Type B pancreatic cell (in vitro differentiated cells): ENCODE data around the gene KCNH8. TPM values are rescaled to one million over a fixed set of nuclear protein-coding genes. Genes with fewer than 3 reads are reported as not detected.
"Not testable (repeated sequence)": the region's sequence is repeated elsewhere in the genome, so short reads cannot be mapped to it uniquely, and the experiment has no call there.

ENCODE experiments used
- DNase-seq: peaks from one replicate; pipeline ENCODE4 v3.0.0; 2021; ENCODE audit warnings: mixed read lengths; ENCODE audit not compliant: unreplicated experiment; ENCODE audit errors: extremely low spot score
- H3K27ac Mint-ChIP-seq: 2 replicates; pipeline ENCODE4 v1.8.0; 2021; ENCODE audit warnings: mild to moderate bottlenecking, mixed read lengths
- H3K27me3 Mint-ChIP-seq: 2 replicates; pipeline ENCODE4 v1.8.0; 2021; ENCODE audit warnings: mixed read lengths
- H3K36me3 Mint-ChIP-seq: 2 replicates; pipeline ENCODE4 v1.8.0; 2021; ENCODE audit warnings: mixed read lengths
- H3K4me1 Mint-ChIP-seq: one replicate; pipeline ENCODE4 v1.8.0; 2021; ENCODE audit warnings: mixed read lengths; ENCODE audit not compliant: unreplicated experiment
- H3K4me3 Mint-ChIP-seq: 2 replicates; pipeline ENCODE4 v1.8.0; 2021; ENCODE audit warnings: mild to moderate bottlenecking, mixed read lengths
- H3K9me3 Mint-ChIP-seq: 2 replicates; pipeline ENCODE4 v1.8.0; 2021; ENCODE audit warnings: mixed read lengths
- CTCF ChIP-seq: fragments of 200-600 bp; sonication (generic); conservative IDR thresholded peaks from 2 replicates; pipeline ENCODE4 v1.5.0; 2021; ENCODE audit warnings: antibody characterized with exemption, mild to moderate bottlenecking
- total RNA-seq: library from RNA; stranded (reverse); gene quantifications from 2 replicates; pipeline ENCODE4 v1.2.1, GENCODE V29; 2021; ENCODE audit warnings: low replicate concordance

KCNH8 gene
- total RNA-seq, 1 donor from 2014 or later = 1.2 TPM

- TF ChIP-seq CTCF = no peak
- DNase-seq = no peak
- Mint-ChIP-seq H3K4me3 (no peak overlapping the region), H3K27ac (no peak overlapping the region), H3K36me3 (peaks cover 3% of the 10 kb centered on the region), H3K27me3 (no peaks in the 10 kb centered on the region), H3K4me1 (no peaks in the 10 kb centered on the region), H3K9me3 (no peaks in the 10 kb centered on the region)
Observed at GRCh38 chr3:19232566-19232965, 84.3 kb downstream of the KCNH8 start.

- not testable (repeated sequence) for H3K27ac Mint-ChIP-seq, H3K4me1 Mint-ChIP-seq, DNase-seq, H3K36me3 Mint-ChIP-seq, H3K9me3 Mint-ChIP-seq, H3K27me3 Mint-ChIP-seq, H3K4me3 Mint-ChIP-seq
Observed at GRCh38 chr3:19233882-19234784, 85.8 kb downstream of the KCNH8 start.

DNA sequence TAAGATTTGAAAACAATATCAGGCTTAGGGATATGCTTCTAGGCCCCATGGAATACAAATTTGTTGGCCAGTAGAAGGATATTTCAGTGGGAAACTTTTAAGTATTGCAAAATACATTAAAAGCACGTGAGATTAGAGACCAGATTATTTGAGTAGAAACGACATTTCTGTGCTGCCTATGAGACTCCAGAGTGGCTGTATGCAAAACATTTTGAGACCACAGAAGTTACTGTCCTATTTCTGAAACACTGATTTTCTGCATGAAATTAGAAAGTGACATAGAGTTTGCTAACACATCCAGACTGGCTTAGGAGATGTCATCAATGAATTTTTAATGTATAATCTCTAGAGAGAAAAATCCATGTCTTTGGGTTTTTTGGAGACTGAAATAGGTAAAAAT, 99.8 kb downstream of the KCNH8 start:
- no peak for DNase-seq
- Mint-ChIP-seq H3K27me3 (no peaks in the 10 kb centered on the region), H3K9me3 (no peaks in the 10 kb centered on the region), H3K27ac (no peak overlapping the region), H3K36me3 (no peaks in the 10 kb centered on the region), H3K4me3 (no peak overlapping the region), H3K4me1 (no peaks in the 10 kb centered on the region)
- no peak for TF ChIP-seq CTCF

- no peak for TF ChIP-seq CTCF
- H3K36me3 Mint-ChIP-seq = no peaks in the 10 kb centered on the region
- H3K27me3 Mint-ChIP-seq = no peaks in the 10 kb centered on the region
- H3K27ac Mint-ChIP-seq = no peak overlapping the region
- H3K4me3 Mint-ChIP-seq = no peak overlapping the region
- DNase-seq = no peak
- H3K4me1 Mint-ChIP-seq = no peaks in the 10 kb centered on the region
- H3K9me3 Mint-ChIP-seq = no peaks in the 10 kb centered on the region
Observed at GRCh38 chr3:19248767-19249166, 100.5 kb downstream of the KCNH8 start.

GRCh38 chr3:19250959-19251610, 102.8 kb downstream of the KCNH8 start:
- Mint-ChIP-seq H3K27me3 (no peaks in the 10 kb centered on the region), H3K27ac (no peak overlapping the region), H3K9me3 (no peaks in the 10 kb centered on the region), H3K4me1 (no peaks in the 10 kb centered on the region), H3K36me3 (no peaks in the 10 kb centered on the region), H3K4me3 (no peak overlapping the region)
- no peak for DNase-seq
- TF ChIP-seq CTCF = no peak

GRCh38 chr3:19254189-19254588, 105.9 kb downstream of the KCNH8 start:
- H3K4me3 Mint-ChIP-seq = no peak overlapping the region
- no peak for TF ChIP-seq CTCF
- H3K27me3 Mint-ChIP-seq = no peaks in the 10 kb centered on the region
- DNase-seq = no peak
- no peaks in the 10 kb centered on the region for H3K36me3 Mint-ChIP-seq
- H3K27ac Mint-ChIP-seq = no peak overlapping the region
- no peaks in the 10 kb centered on the region for H3K9me3 Mint-ChIP-seq
- no peaks in the 10 kb centered on the region for H3K4me1 Mint-ChIP-seq
